ENCODE results near the gene MSX2. TPM values are rescaled to one million over a fixed set of nuclear protein-coding genes. Genes with fewer than 3 reads are reported as not detected.

MSX2 gene
- total and polyA plus RNA-seq, 7 experiments from 2014 or later: not detected

GRCh38 chr5:174765540-174765939 is 41.2 kb downstream of the MSX2 start:
- H3K27ac Mint-ChIP-seq: no peak overlapping the region
- no peaks in the 10 kb centered on the region for H3K4me1 Mint-ChIP-seq
- no peak overlapping the region for H3K4me3 ChIP-seq (ENCODE audit: low read length)
- H3K36me3 ChIP-seq (ENCODE audit: control insufficient read depth in 2 of 3, insufficient read depth in 3 of 3, low read length in 3 of 3): no peaks in the 10 kb centered on the region
- intact Hi-C loops (cut with micrococcal nuclease): no loop called here
- H3K36me3 Mint-ChIP-seq: no peaks in the 10 kb centered on the region
- H3K27ac ChIP-seq (ENCODE audit: low read depth, low read length): no peak overlapping the region
- peaks cover 0 to 12% (median 0%) of the 10 kb centered on the region in 5 donors for H3K27me3 Mint-ChIP-seq
- ATAC-seq (no peak), DNase-seq (no peak)
- no peaks in the 10 kb centered on the region for H3K27me3 ChIP-seq (ENCODE audit: control insufficient read depth in 2 of 2, insufficient read depth in 2 of 2, low read length in 2 of 2)
- peaks cover 0 to 9% (median 1%) of the 10 kb centered on the region in 11 donors for H3K9me3 Mint-ChIP-seq
- H3K4me1 ChIP-seq (ENCODE audit: control insufficient read depth in 2 of 2, insufficient read depth in 2 of 2, low read length in 2 of 2): no peaks in the 10 kb centered on the region
- CTCF ChIA-PET: no interaction called here
- no peak overlapping the region for H3K4me3 Mint-ChIP-seq
- no peaks in the 10 kb centered on the region for H3K9me3 ChIP-seq (ENCODE audit: control insufficient read depth in 2 of 3, low read length in 3 of 3)
- POLR2A ChIA-PET: no interaction called here

- H3K4me3 Mint-ChIP-seq: no peak overlapping the region
- H3K9me3 Mint-ChIP-seq: peaks cover 0 to 11% (median 4%) of the 10 kb centered on the region in 11 donors
- H3K4me1 ChIP-seq (ENCODE audit: control insufficient read depth in 2 of 2, insufficient read depth in 2 of 2, low read length in 2 of 2): no peaks in the 10 kb centered on the region
- H3K27ac Mint-ChIP-seq: no peak overlapping the region
- DNase-seq (no peak), ATAC-seq (no peak)
- POLR2A ChIA-PET: no interaction called here
- H3K36me3 ChIP-seq (ENCODE audit: control insufficient read depth in 2 of 3, insufficient read depth in 3 of 3, low read length in 3 of 3): no peaks in the 10 kb centered on the region
- no peaks in the 10 kb centered on the region for H3K9me3 ChIP-seq (ENCODE audit: control insufficient read depth in 2 of 3, low read length in 3 of 3)
- H3K4me3 ChIP-seq (ENCODE audit: low read length): no peak overlapping the region
- H3K27me3 Mint-ChIP-seq: peaks cover 0 to 29% (median 10%) of the 10 kb centered on the region in 5 donors
- no peaks in the 10 kb centered on the region for H3K27me3 ChIP-seq (ENCODE audit: control insufficient read depth in 2 of 2, insufficient read depth in 2 of 2, low read length in 2 of 2)
- no peaks in the 10 kb centered on the region for H3K4me1 Mint-ChIP-seq
- no peak overlapping the region for H3K27ac ChIP-seq (ENCODE audit: low read depth, low read length)
- CTCF ChIA-PET: no interaction called here
- peaks cover 0 to 4% (median 0%) of the 10 kb centered on the region in 5 donors for H3K36me3 Mint-ChIP-seq
- intact Hi-C loops (cut with micrococcal nuclease): no loop called here
Observed at GRCh38 chr5:174767670-174768069, 43.3 kb downstream of the MSX2 start.

DNA sequence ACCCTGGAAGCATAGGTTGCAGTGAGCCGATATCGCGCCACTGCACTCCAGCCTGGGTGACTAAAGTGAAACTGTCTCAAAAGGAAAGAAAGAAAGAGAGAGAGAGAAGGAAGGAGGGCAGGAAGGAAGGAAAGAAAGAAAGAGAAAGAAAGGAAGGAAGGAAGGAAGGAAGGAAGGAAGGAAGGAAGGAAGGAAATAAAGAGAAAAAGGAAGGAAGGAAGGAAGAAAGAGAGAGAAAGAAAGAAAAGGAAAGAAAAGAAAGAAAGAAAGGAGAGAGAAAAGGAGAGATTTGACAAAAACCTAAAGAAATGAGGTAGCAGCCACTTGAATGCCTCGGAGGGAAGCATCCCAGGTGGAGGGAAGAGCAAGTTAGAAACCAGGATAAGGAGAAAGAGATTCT is 44.6 kb downstream of the MSX2 start:
- POLR2A ChIA-PET: no interaction called here

DNA sequence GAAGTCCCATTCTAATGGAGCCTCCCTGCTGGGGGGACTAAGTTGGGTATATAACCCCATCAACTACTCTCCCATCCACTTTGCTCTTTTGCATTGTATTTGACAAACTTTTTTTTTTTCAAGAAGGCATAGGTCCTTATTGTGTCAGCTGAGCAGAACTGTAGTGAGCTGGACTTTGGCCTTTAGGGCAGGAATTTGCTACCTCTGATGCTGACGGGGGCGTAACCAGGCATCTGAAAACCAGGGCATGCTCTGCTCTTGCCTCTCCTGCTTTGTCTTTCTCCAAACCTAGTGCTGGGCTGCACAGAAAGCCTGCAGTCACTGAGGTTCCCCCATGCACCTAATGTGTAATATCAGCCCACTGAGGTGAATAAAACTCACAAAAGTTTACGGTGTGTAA is 49.0 kb downstream of the MSX2 start:
- no peaks in the 10 kb centered on the region for H3K4me1 ChIP-seq (ENCODE audit: control insufficient read depth in 2 of 2, insufficient read depth in 2 of 2, low read length in 2 of 2)
- intact Hi-C loops (cut with micrococcal nuclease): no loop called here
- no peaks in the 10 kb centered on the region for H3K9me3 ChIP-seq (ENCODE audit: control insufficient read depth in 2 of 3, low read length in 3 of 3)
- Mint-ChIP-seq H3K9me3 (peaks cover 0 to 8% (median 5%) of the 10 kb centered on the region in 11 donors), H3K4me1 (no peaks in the 10 kb centered on the region), H3K4me3 (no peak overlapping the region), H3K27me3 (peaks cover 0 to 29% (median 18%) of the 10 kb centered on the region in 5 donors), H3K27ac (no peak overlapping the region), H3K36me3 (peaks cover 0 to 4% (median 0%) of the 10 kb centered on the region in 5 donors)
- POLR2A ChIA-PET: no interaction called here
- H3K27me3 ChIP-seq (ENCODE audit: control insufficient read depth in 2 of 2, insufficient read depth in 2 of 2, low read length in 2 of 2): no peaks in the 10 kb centered on the region
- no peaks in the 10 kb centered on the region for H3K36me3 ChIP-seq (ENCODE audit: control insufficient read depth in 2 of 3, insufficient read depth in 3 of 3, low read length in 3 of 3)
- DNase-seq: no peak
- H3K27ac ChIP-seq (ENCODE audit: low read depth, low read length): no peak overlapping the region
- H3K4me3 ChIP-seq (ENCODE audit: low read length): no peak overlapping the region
- ATAC-seq: no peak
- CTCF ChIA-PET: no interaction called here

More for the DNA sequence above, 44.6 kb downstream of the MSX2 start:
- H3K36me3 ChIP-seq (ENCODE audit: control insufficient read depth in 2 of 3, insufficient read depth in 3 of 3, low read length in 3 of 3): no peaks in the 10 kb centered on the region
- H3K9me3 ChIP-seq (ENCODE audit: control insufficient read depth in 2 of 3, low read length in 3 of 3): no peaks in the 10 kb centered on the region
- H3K4me3 ChIP-seq (ENCODE audit: low read length): no peak overlapping the region
- H3K27me3 Mint-ChIP-seq: peaks cover 0 to 31% (median 12%) of the 10 kb centered on the region in 5 donors
- H3K4me1 Mint-ChIP-seq: no peaks in the 10 kb centered on the region
- no peak overlapping the region for H3K27ac Mint-ChIP-seq
- H3K4me3 Mint-ChIP-seq: no peak overlapping the region
- H3K27me3 ChIP-seq (ENCODE audit: control insufficient read depth in 2 of 2, insufficient read depth in 2 of 2, low read length in 2 of 2): no peaks in the 10 kb centered on the region
- no peaks in the 10 kb centered on the region for H3K4me1 ChIP-seq (ENCODE audit: control insufficient read depth in 2 of 2, insufficient read depth in 2 of 2, low read length in 2 of 2)
- CTCF ChIA-PET: no interaction called here
- DNase-seq (no peak), ATAC-seq (no peak)
- intact Hi-C loops (cut with micrococcal nuclease): no loop called here
- H3K36me3 Mint-ChIP-seq: peaks cover 0 to 4% (median 0%) of the 10 kb centered on the region in 5 donors
- H3K27ac ChIP-seq (ENCODE audit: low read depth, low read length): no peak overlapping the region
- peaks cover 0 to 12% (median 4%) of the 10 kb centered on the region in 11 donors for H3K9me3 Mint-ChIP-seq

DNA sequence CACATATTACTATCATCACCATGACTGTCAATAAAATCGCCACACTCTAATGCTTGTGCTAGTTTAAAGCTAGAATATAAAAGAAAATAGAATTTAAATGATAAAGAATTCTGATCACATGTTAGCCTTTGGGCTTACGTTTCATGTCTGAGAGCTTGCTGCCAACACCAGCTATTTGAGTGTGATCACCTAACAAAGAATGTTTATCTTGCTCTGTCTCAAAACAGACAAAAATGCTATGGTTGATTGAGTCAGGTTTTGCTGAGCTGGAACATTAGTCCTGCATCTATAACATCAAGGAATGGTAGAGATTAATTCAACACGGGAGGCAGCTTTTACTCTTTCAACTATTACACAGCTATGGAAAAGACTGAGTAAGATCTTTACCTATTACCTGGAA is 50.7 kb downstream of the MSX2 start:
- DNase-seq (no peak), ATAC-seq (no peak)
- H3K4me1 ChIP-seq (ENCODE audit: control insufficient read depth in 2 of 2, insufficient read depth in 2 of 2, low read length in 2 of 2): no peaks in the 10 kb centered on the region
- Mint-ChIP-seq H3K27ac (no peak overlapping the region), H3K27me3 (peaks cover 0 to 37% (median 18%) of the 10 kb centered on the region in 5 donors), H3K4me1 (no peaks in the 10 kb centered on the region), H3K4me3 (no peak overlapping the region), H3K9me3 (peaks cover 0 to 9% (median 4%) of the 10 kb centered on the region in 11 donors), H3K36me3 (peaks cover 0 to 4% (median 0%) of the 10 kb centered on the region in 5 donors)
- no peaks in the 10 kb centered on the region for H3K36me3 ChIP-seq (ENCODE audit: control insufficient read depth in 2 of 3, insufficient read depth in 3 of 3, low read length in 3 of 3)
- H3K9me3 ChIP-seq (ENCODE audit: control insufficient read depth in 2 of 3, low read length in 3 of 3): no peaks in the 10 kb centered on the region
- H3K27ac ChIP-seq (ENCODE audit: low read depth, low read length): no peak overlapping the region
- no peak overlapping the region for H3K4me3 ChIP-seq (ENCODE audit: low read length)
- CTCF ChIA-PET: interaction anchor here (0.6 kb wide), 1 partner anchor 491 kb away, joined by 3 read pairs; no protein-coding TSS in a partner anchor
- intact Hi-C loops (cut with micrococcal nuclease): no loop called here
- no peaks in the 10 kb centered on the region for H3K27me3 ChIP-seq (ENCODE audit: control insufficient read depth in 2 of 2, insufficient read depth in 2 of 2, low read length in 2 of 2)
- POLR2A ChIA-PET: no interaction called here

GRCh38 chr5:174777111-174777510 is 52.7 kb downstream of the MSX2 start:
- ChIA-PET CTCF (no interaction called here), POLR2A (no interaction called here)
- Mint-ChIP-seq H3K27ac (no peak overlapping the region), H3K4me3 (no peak overlapping the region), H3K27me3 (peaks cover 0 to 25% (median 13%) of the 10 kb centered on the region in 5 donors), H3K9me3 (peaks cover 0 to 9% (median 3%) of the 10 kb centered on the region in 11 donors), H3K4me1 (no peaks in the 10 kb centered on the region), H3K36me3 (no peaks in the 10 kb centered on the region)
- Histone ChIP-seq H3K4me3 (ENCODE audit: low read length) (no peak overlapping the region), H3K27ac (ENCODE audit: low read depth, low read length) (no peak overlapping the region), H3K36me3 (ENCODE audit: control insufficient read depth in 2 of 3, insufficient read depth in 3 of 3, low read length in 3 of 3) (no peaks in the 10 kb centered on the region), H3K4me1 (ENCODE audit: control insufficient read depth in 2 of 2, insufficient read depth in 2 of 2, low read length in 2 of 2) (no peaks in the 10 kb centered on the region), H3K27me3 (ENCODE audit: control insufficient read depth in 2 of 2, insufficient read depth in 2 of 2, low read length in 2 of 2) (no peaks in the 10 kb centered on the region), H3K9me3 (ENCODE audit: control insufficient read depth in 2 of 3, low read length in 3 of 3) (no peaks in the 10 kb centered on the region)
- ATAC-seq (no peak), DNase-seq (no peak)
- intact Hi-C loops (cut with micrococcal nuclease): no loop called here

DNA sequence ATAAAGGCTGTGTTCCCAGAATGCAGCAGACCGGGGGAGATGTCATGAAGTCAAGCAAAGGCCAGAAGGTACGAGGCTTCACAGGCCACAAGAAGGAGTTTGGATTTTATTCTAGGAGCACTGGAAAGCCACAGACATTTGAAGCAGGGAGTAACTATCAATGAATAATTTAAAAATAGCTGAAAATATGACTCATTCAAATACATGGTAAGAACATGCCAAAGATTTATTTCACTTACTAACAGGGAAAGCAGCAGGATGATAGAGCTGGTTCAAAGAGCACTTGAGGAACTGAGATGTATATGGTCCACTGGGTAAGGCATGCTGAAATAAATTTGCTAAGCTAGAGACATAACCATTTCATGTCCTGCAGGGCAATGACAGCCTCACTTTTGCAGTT is 53.2 kb downstream of the MSX2 start:
- no peaks in the 10 kb centered on the region for H3K36me3 Mint-ChIP-seq
- H3K4me3 Mint-ChIP-seq: no peak overlapping the region
- DNase-seq (no peak), ATAC-seq (no peak)
- no peaks in the 10 kb centered on the region for H3K36me3 ChIP-seq (ENCODE audit: control insufficient read depth in 2 of 3, insufficient read depth in 3 of 3, low read length in 3 of 3)
- intact Hi-C loops (cut with micrococcal nuclease): no loop called here
- no peak overlapping the region for H3K27ac Mint-ChIP-seq
- POLR2A ChIA-PET: no interaction called here
- CTCF ChIA-PET: no interaction called here
- no peaks in the 10 kb centered on the region for H3K9me3 ChIP-seq (ENCODE audit: control insufficient read depth in 2 of 3, low read length in 3 of 3)
- H3K27me3 ChIP-seq (ENCODE audit: control insufficient read depth in 2 of 2, insufficient read depth in 2 of 2, low read length in 2 of 2): no peaks in the 10 kb centered on the region
- H3K27ac ChIP-seq (ENCODE audit: low read depth, low read length): no peak overlapping the region
- H3K27me3 Mint-ChIP-seq: peaks cover 0 to 25% (median 16%) of the 10 kb centered on the region in 5 donors
- no peaks in the 10 kb centered on the region for H3K4me1 Mint-ChIP-seq
- no peaks in the 10 kb centered on the region for H3K4me1 ChIP-seq (ENCODE audit: control insufficient read depth in 2 of 2, insufficient read depth in 2 of 2, low read length in 2 of 2)
- H3K4me3 ChIP-seq (ENCODE audit: low read length): no peak overlapping the region
- peaks cover 0 to 13% (median 2%) of the 10 kb centered on the region in 11 donors for H3K9me3 Mint-ChIP-seq

Data from naive thymus-derived CD4-positive, alpha-beta T cell (primary cell).